Neural cell (in vitro differentiated cells): ENCODE data around the gene CEBPB. TPM values are rescaled to one million over a fixed set of nuclear protein-coding genes. Genes with fewer than 3 reads are reported as not detected.

Experiments used
- H2AFZ ChIP-seq: fragments of 200-600, 300-800 bp; sonication (generic), shearing (Covaris generic); 2 replicates; pipeline ENCODE4 v1.6.0; 2014; ENCODE audit warnings: low read depth, mild to moderate bottlenecking, antibody characterized with exemption, low read length, moderate library complexity
- H3F3A ChIP-seq: fragments of 200-600 bp; shearing (Covaris generic); 2 replicates; pipeline ENCODE4 v1.6.1; 2016; ENCODE audit warnings: mild to moderate bottlenecking, moderate library complexity, mixed read lengths, antibody characterized with exemption, low read length; ENCODE audit not compliant: insufficient read depth, poor library complexity, severe bottlenecking
- H3K27ac ChIP-seq: fragments of 200-600, 300-800 bp; sonication (generic), shearing (Covaris generic); 2 replicates; pipeline ENCODE4 v1.5.1; 2014; ENCODE audit warnings: mild to moderate bottlenecking, low read length, moderate library complexity
- H3K27me3 ChIP-seq: fragments of 300-800, 200-600 bp; sonication (generic), shearing (Covaris generic); 2 replicates; pipeline ENCODE4 v1.6.0; 2014; ENCODE audit warnings: mild to moderate bottlenecking, low read depth, low read length, moderate library complexity; ENCODE audit not compliant: insufficient read depth
- H3K36me3 ChIP-seq: fragments of 300-800, 200-600 bp; sonication (generic), shearing (Covaris generic); 2 replicates; pipeline ENCODE4 v1.5.1; 2014; ENCODE audit warnings: mild to moderate bottlenecking, antibody characterized with exemption, low read length, moderate library complexity; ENCODE audit not compliant: insufficient read depth
- H3K4me2 ChIP-seq: fragments of 300-800, 200-600 bp; sonication (generic), shearing (Covaris generic); 2 replicates; pipeline ENCODE4 v1.6.0; 2014; ENCODE audit warnings: mild to moderate bottlenecking, low read length
- H3K4me3 ChIP-seq: fragments of 300-800, 200-600 bp; sonication (generic), shearing (Covaris generic); 2 replicates; pipeline ENCODE4 v1.5.1; 2014; ENCODE audit warnings: mild to moderate bottlenecking, low read length, moderate library complexity
- H3K79me2 ChIP-seq: fragments of 200-600 bp; shearing (Covaris generic); replicated peaks from 2 replicates; pipeline ENCODE4 v1.6.0; 2014; ENCODE audit warnings: mild to moderate bottlenecking, low read length, moderate library complexity; ENCODE audit not compliant: insufficient read depth
- H3K9ac ChIP-seq: fragments of 300-800, 200-600 bp; sonication (generic), shearing (Covaris generic); 2 replicates; pipeline ENCODE4 v1.6.1; 2016; ENCODE audit warnings: mild to moderate bottlenecking, low read length, mixed read lengths
- H3K9me2 ChIP-seq: fragments of 200-600 bp; shearing (Covaris generic); 2 replicates; pipeline ENCODE4 v1.6.1; 2016; ENCODE audit warnings: mild to moderate bottlenecking, low read length, mixed read lengths; ENCODE audit not compliant: insufficient read depth
- H3K9me3 ChIP-seq: fragments of 200-600, 300-800 bp; sonication (generic), shearing (Covaris generic); 2 replicates; pipeline ENCODE4 v1.6.1; 2016; ENCODE audit warnings: mild to moderate bottlenecking, mixed run types, low read length, moderate library complexity, mixed read lengths
- H4K20me1 ChIP-seq: fragments of 200-600 bp; shearing (Covaris generic); 2 replicates; pipeline ENCODE4 v1.6.1; 2016; ENCODE audit warnings: mild to moderate bottlenecking, mixed run types; ENCODE audit not compliant: insufficient read depth
- EP300 ChIP-seq: fragments of 450-650 bp; conservative IDR thresholded peaks from 2 replicates; pipeline ENCODE4 v1.6.1; 2014; ENCODE audit warnings: antibody characterized with exemption, mild to moderate bottlenecking, moderate library complexity; ENCODE audit not compliant: poor library complexity, severe bottlenecking
- EZH2 ChIP-seq: fragments of 200-600, 300-800 bp; shearing (Covaris generic), sonication (generic); IDR thresholded peaks from 2 replicates; pipeline ENCODE4 v1.6.1; 2014; ENCODE audit warnings: antibody characterized with exemption, low read length, borderline replicate concordance, mild to moderate bottlenecking; ENCODE audit not compliant: insufficient read depth, poor library complexity, severe bottlenecking
- MXI1 ChIP-seq: fragments of 450-650 bp; conservative IDR thresholded peaks from 2 replicates; pipeline ENCODE4 v1.6.1; 2014; ENCODE audit warnings: antibody characterized with exemption, mild to moderate bottlenecking; ENCODE audit not compliant: poor library complexity, severe bottlenecking
- POLR2AphosphoS5 ChIP-seq: IDR thresholded peaks from 2 replicates; pipeline ENCODE4 v1.6.1; 2012
- RAD21 ChIP-seq: fragments of 450-650 bp; conservative IDR thresholded peaks from 2 replicates; pipeline ENCODE4 v1.6.1; 2014; ENCODE audit warnings: antibody characterized with exemption, mild to moderate bottlenecking, moderate library complexity
- SMC3 ChIP-seq: fragments of 450-650 bp; conservative IDR thresholded peaks from 2 replicates; pipeline ENCODE4 v1.6.1; 2014; ENCODE audit warnings: antibody characterized with exemption, mild to moderate bottlenecking, moderate library complexity; ENCODE audit not compliant: poor library complexity
- TAF1 ChIP-seq: IDR thresholded peaks from 2 replicates; pipeline ENCODE4 v1.6.1; 2012; ENCODE audit warnings: low read depth
- polyA plus RNA-seq: library from polyadenylated mRNA; depleted of rRNA; stranded (reverse); fragments of >200 nt; gene quantifications from 2 replicates; pipeline ENCODE4 v1.2.3, GENCODE V29; 2014
- TF ChIP-seq, protein P1 (sequence below): IDR thresholded peaks from 2 replicates; pipeline ENCODE4 v1.6.1; 2012; ENCODE audit warnings: borderline replicate concordance
- TF ChIP-seq, protein P2 (sequence below): fragments of 450-650 bp; IDR thresholded peaks from 2 replicates; pipeline ENCODE4 v1.5.1; 2014; ENCODE audit warnings: antibody characterized with exemption, mild to moderate bottlenecking, moderate library complexity; ENCODE audit not compliant: poor library complexity, severe bottlenecking

Gene CEBPB
- polyA plus RNA-seq, 1 donor from 2014 or later: 0.59 TPM

DNA sequence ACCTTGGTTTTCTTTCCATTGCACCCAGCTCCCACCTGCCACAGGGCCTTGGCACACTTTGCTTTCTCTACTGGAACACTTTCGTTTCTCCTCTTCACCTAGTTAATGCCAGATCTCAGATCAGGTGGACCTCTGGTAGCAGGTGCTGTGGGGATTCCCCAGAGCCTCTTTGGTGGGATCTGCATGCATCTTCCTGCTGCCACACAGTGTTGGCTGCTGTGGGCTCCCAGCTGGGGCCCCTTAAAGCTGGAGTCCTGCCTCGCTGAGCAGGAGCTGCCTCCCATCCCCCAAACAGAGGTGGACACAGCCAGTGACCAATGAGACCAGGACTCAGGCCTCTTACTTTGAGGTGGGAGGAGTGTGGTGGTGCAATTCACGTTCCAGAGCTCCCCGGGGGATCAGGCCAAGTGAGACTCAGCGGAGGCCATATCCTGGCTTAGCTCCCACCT is 28.4 kb downstream of the CEBPB start:
- TF ChIP-seq RAD21 (no peak), EZH2 (no peak), POLR2AphosphoS5 (no peak), MXI1 (no peak), EP300 (no peak), SMC3 (no peak), TAF1 (no peak)
- TF ChIP-seq, protein P1, sequence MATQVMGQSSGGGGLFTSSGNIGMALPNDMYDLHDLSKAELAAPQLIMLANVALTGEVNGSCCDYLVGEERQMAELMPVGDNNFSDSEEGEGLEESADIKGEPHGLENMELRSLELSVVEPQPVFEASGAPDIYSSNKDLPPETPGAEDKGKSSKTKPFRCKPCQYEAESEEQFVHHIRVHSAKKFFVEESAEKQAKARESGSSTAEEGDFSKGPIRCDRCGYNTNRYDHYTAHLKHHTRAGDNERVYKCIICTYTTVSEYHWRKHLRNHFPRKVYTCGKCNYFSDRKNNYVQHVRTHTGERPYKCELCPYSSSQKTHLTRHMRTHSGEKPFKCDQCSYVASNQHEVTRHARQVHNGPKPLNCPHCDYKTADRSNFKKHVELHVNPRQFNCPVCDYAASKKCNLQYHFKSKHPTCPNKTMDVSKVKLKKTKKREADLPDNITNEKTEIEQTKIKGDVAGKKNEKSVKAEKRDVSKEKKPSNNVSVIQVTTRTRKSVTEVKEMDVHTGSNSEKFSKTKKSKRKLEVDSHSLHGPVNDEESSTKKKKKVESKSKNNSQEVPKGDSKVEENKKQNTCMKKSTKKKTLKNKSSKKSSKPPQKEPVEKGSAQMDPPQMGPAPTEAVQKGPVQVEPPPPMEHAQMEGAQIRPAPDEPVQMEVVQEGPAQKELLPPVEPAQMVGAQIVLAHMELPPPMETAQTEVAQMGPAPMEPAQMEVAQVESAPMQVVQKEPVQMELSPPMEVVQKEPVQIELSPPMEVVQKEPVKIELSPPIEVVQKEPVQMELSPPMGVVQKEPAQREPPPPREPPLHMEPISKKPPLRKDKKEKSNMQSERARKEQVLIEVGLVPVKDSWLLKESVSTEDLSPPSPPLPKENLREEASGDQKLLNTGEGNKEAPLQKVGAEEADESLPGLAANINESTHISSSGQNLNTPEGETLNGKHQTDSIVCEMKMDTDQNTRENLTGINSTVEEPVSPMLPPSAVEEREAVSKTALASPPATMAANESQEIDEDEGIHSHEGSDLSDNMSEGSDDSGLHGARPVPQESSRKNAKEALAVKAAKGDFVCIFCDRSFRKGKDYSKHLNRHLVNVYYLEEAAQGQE: no peak
- TF ChIP-seq, protein P2, sequence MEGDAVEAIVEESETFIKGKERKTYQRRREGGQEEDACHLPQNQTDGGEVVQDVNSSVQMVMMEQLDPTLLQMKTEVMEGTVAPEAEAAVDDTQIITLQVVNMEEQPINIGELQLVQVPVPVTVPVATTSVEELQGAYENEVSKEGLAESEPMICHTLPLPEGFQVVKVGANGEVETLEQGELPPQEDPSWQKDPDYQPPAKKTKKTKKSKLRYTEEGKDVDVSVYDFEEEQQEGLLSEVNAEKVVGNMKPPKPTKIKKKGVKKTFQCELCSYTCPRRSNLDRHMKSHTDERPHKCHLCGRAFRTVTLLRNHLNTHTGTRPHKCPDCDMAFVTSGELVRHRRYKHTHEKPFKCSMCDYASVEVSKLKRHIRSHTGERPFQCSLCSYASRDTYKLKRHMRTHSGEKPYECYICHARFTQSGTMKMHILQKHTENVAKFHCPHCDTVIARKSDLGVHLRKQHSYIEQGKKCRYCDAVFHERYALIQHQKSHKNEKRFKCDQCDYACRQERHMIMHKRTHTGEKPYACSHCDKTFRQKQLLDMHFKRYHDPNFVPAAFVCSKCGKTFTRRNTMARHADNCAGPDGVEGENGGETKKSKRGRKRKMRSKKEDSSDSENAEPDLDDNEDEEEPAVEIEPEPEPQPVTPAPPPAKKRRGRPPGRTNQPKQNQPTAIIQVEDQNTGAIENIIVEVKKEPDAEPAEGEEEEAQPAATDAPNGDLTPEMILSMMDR: no peak
- no peaks in the 10 kb centered on the region for H3K9me3 ChIP-seq
- no peaks in the 10 kb centered on the region for H3K9me2 ChIP-seq
- no peaks in the 10 kb centered on the region for H3K27me3 ChIP-seq
- H3F3A ChIP-seq: no peaks in the 10 kb centered on the region
- no peaks in the 10 kb centered on the region for H4K20me1 ChIP-seq
- no peak overlapping the region for H3K9ac ChIP-seq
- H3K79me2 ChIP-seq: no peaks in the 10 kb centered on the region
- H3K36me3 ChIP-seq: no peaks in the 10 kb centered on the region
- no peak overlapping the region for H3K27ac ChIP-seq
- H3K4me3 ChIP-seq: no peak overlapping the region
- no peak overlapping the region for H3K4me2 ChIP-seq
- no peak overlapping the region for H2AFZ ChIP-seq

DNA sequence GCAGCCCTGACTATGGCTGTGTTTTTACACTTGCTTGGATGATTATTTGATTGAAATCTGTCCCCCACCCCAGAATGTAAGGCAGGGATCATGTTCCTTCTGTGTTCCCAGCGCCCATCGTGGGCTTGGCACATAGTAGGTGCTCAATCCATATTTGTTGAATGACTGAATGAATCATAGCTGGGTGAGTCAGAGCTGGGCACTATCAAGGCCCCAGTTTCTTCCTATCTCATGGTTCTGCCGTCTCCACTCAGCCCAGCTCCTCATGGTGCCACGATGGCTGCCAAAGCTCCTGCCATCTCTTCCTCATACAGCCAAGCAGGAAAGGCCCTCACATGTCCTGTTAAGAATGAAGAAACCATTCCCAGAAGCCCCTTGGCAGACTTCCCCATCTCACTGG is 29.0 kb downstream of the CEBPB start:
- no peaks in the 10 kb centered on the region for H3K79me2 ChIP-seq
- no peaks in the 10 kb centered on the region for H4K20me1 ChIP-seq
- H2AFZ ChIP-seq: no peak overlapping the region
- no peaks in the 10 kb centered on the region for H3K27me3 ChIP-seq
- H3K9me2 ChIP-seq: no peaks in the 10 kb centered on the region
- no peaks in the 10 kb centered on the region for H3F3A ChIP-seq
- H3K9ac ChIP-seq: no peak overlapping the region
- H3K27ac ChIP-seq: no peak overlapping the region
- TF ChIP-seq, protein P2: no peak
- no peak for TF ChIP-seq MXI1
- TF ChIP-seq EP300: no peak
- TF ChIP-seq TAF1: no peak
- TF ChIP-seq POLR2AphosphoS5: no peak
- TF ChIP-seq EZH2: no peak
- TF ChIP-seq SMC3: no peak
- no peak for TF ChIP-seq RAD21
- TF ChIP-seq, protein P1: no peak
- H3K36me3 ChIP-seq: no peaks in the 10 kb centered on the region
- H3K9me3 ChIP-seq: no peaks in the 10 kb centered on the region
- no peak overlapping the region for H3K4me2 ChIP-seq
- no peak overlapping the region for H3K4me3 ChIP-seq
